Panc1 (cell line): ENCODE results near the gene FANCB. TPM values are rescaled to one million over a fixed set of nuclear protein-coding genes. Genes with fewer than 3 reads are reported as not detected.

Experiments
- ATAC-seq: fragments of 200-7000 bp; cut with Tn5 transposase; 2 replicates; pipeline ENCODE4 v1.9.1; 2020; ENCODE audit warnings: mild to moderate bottlenecking, moderate library complexity
- BruUV-seq: library from RNA; stranded (reverse); fragments of 400-500 nt; replicated peaks from 2 replicates; lab custom pipeline; 2021; lab: Mats Ljungman, UMichigan
- CTCF ChIA-PET: fragments of 300-600 bp; sonication (Branson Sonifier 250); formaldehyde crosslinking; loops from one replicate; lab custom pipeline; 2022; ENCODE audit warnings: antibody characterized with exemption; lab: Charles Lee
- POLR2A ChIA-PET: fragments of 300-600 bp; sonication (Branson Sonifier 250); formaldehyde crosslinking; loops from one replicate; lab custom pipeline; 2022; ENCODE audit warnings: antibody characterized with exemption; lab: Charles Lee
- DNase-seq: peaks from one replicate; pipeline ENCODE4 v3.0.0-alpha.2; 2010; ENCODE audit warnings: low read depth, low spot score
- H3K27ac ChIP-seq: 2 replicates; pipeline ENCODE4 v1.5.1; 2011; ENCODE audit warnings: mild to moderate bottlenecking, low read length, inconsistent platforms
- H3K27me3 ChIP-seq: fragments of 200-500 bp; sonication (Bioruptor generic); 2 replicates; pipeline ENCODE4 v1.6.0; 2014; ENCODE audit warnings: low read length, inconsistent platforms; ENCODE audit not compliant: control insufficient read depth, insufficient read depth
- H3K36me3 ChIP-seq: fragments of 200-500 bp; sonication (Bioruptor generic); 2 replicates; pipeline ENCODE4 v1.5.1; 2014; ENCODE audit warnings: inconsistent platforms, mild to moderate bottlenecking, low read length, moderate library complexity; ENCODE audit not compliant: control insufficient read depth, insufficient read depth
- H3K4me1 ChIP-seq: 2 replicates; pipeline ENCODE4 v1.5.1; 2011; ENCODE audit warnings: inconsistent platforms, mild to moderate bottlenecking, low read length, moderate library complexity; ENCODE audit not compliant: control insufficient read depth, insufficient read depth
- H3K4me3 ChIP-seq, 2 experiments: 2 replicates each; pipeline ENCODE4 v1.5.1; 2011 to 2012; ENCODE audit warnings: low read depth in 2 of 2, low read length in 2 of 2, mild to moderate bottlenecking in 2 of 2, inconsistent platforms in 1 of 2, moderate library complexity in 1 of 2
- H3K9me3 ChIP-seq: fragments of 200-500 bp; sonication (Bioruptor generic); 2 replicates; pipeline ENCODE4 v1.5.1; 2014; ENCODE audit warnings: low read depth, mild to moderate bottlenecking, inconsistent platforms, low read length, moderate library complexity; ENCODE audit not compliant: control insufficient read depth, insufficient read depth
- CTCF ChIP-seq: fragments of 450-650 bp; IDR thresholded peaks from 2 replicates; pipeline ENCODE4 v1.5.1; 2017; ENCODE audit warnings: mild to moderate bottlenecking
- POLR2AphosphoS5 ChIP-seq: IDR thresholded peaks from 2 replicates; pipeline ENCODE4 v1.6.1; 2012; ENCODE audit warnings: mild to moderate bottlenecking, low read depth, low read length, moderate library complexity
- REST ChIP-seq, 2 experiments: IDR thresholded peaks; 2 replicates each; pipeline ENCODE4 v1.6.1; 2011 to 2012; ENCODE audit warnings: low read depth in 2 of 2, control low read depth in 1 of 2, low read length in 1 of 2, mild to moderate bottlenecking in 1 of 2, moderate library complexity in 1 of 2; ENCODE audit not compliant: insufficient read depth in 1 of 2
- SIN3A ChIP-seq: IDR thresholded peaks from 2 replicates; pipeline ENCODE4 v1.6.1; 2012; ENCODE audit warnings: low read depth, mild to moderate bottlenecking, low read length, moderate library complexity, borderline replicate concordance; ENCODE audit not compliant: insufficient read depth
- TCF7L2 ChIP-seq: IDR thresholded peaks from 2 replicates; pipeline ENCODE4 v1.6.1; 2011; ENCODE audit warnings: mild to moderate bottlenecking, low read depth, low read length, inconsistent platforms
- in situ Hi-C: cut with HindIII; loops from 2 replicates; pipeline ENCODE4 v1.10.0; 2016; ENCODE audit warnings: low sequenced_read_pairs, low pct_unique_long_range_greater_than_20kb
- intact Hi-C: fragments of 100-400 bp; cut with micrococcal nuclease; formaldehyde crosslinking; loops from one replicate; pipeline ENCODE4 v1.10.0; 2022; ENCODE audit not compliant: unreplicated experiment
- total RNA-seq: library from RNA; stranded (reverse); gene quantifications from one replicate; pipeline ENCODE4 v1.2.1, GENCODE V29; 2021; ENCODE audit not compliant: unreplicated experiment

FANCB gene
- total RNA-seq, 1 experiment from 2014 or later: 4.8 TPM

GRCh38 chrX:14798805-14799397 is 74.0 kb downstream of the FANCB start:
- intact Hi-C loops (no loop called here), in situ Hi-C loops (no loop called here)
- Histone ChIP-seq H3K4me1 (no peaks in the 10 kb centered on the region), H3K4me3 (no peak overlapping the region), H3K27ac (no peak overlapping the region), H3K27me3 (no peaks in the 10 kb centered on the region), H3K36me3 (no peaks in the 10 kb centered on the region), H3K9me3 (no peaks in the 10 kb centered on the region)
- no peak for DNase-seq
- TF ChIP-seq POLR2AphosphoS5: no peak
- no peak for TF ChIP-seq CTCF
- no peak for TF ChIP-seq TCF7L2
- no peak for TF ChIP-seq SIN3A
- no peak for TF ChIP-seq REST (IDR thresholded peaks at IDR 0.05; ENCODE audit: insufficient read depth in 1 of 2, low read depth in 2 of 2, low read length in 1 of 2)
- BruUV-seq: no TSS peak
- CTCF ChIA-PET: no interaction called here
- ATAC-seq: no peak
- POLR2A ChIA-PET: no interaction called here

Other genes with a start within 250 kb of the FANCB start
- 8.7 TPM for gene MOSPD2, start 352 bp upstream of the FANCB start, total RNA-seq